ENCODE measurements around the gene SASH3. TPM values are rescaled to one million over a fixed set of nuclear protein-coding genes. Genes with fewer than 3 reads are reported as not detected.
"Not testable (repeated sequence)": the region's sequence is repeated elsewhere in the genome, so short reads cannot be mapped to it uniquely, and the experiment has no call there.

Gene SASH3
- total RNA-seq, 1 experiment from 2014 or later = not detected

DNA sequence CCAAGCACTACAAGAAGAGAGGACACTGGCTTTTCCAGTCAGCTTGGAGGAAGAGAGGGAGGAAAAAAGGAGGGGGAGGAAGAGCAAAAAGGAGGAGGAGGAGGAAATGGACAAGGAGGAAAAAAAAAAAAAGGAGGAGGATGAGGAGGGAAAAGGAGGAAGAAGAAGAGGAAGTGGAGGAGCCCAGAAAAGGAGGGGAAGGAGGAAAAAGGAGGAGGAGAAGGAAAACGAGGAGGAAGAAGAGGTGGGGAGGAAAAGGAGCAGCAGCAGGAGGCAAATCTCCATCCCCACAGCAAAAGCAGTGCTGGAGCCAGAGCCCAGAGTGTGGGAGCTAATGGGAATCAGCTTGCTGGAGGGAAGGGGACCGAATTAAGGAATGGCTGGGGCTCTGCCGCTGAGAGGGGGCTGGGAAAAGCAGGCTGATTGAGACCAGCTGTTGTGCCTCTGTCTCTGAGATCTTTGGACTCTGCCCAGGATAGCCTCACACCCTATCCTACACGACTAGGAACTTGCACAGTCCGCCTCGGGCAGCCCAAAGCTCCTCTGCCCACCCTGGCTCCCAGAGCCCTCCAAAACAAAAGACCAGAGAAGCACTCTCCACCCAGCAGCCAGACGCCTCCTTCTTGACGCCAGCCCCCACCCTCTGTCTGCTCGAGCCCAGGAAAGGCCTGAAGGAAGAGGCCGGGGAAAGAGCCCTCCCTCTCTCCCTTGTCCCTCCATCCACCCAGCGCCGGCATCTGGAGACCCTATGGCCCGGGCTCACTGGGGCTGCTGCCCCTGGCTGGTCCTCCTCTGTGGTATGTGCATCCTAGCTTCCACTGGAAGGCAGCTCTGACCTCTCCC is 41.1 kb upstream of the SASH3 start, which contains the start of gene XPNPEP2:
Gene XPNPEP2 (plus strand): TSS at position 514 of the 843 bp plus-strand sequence. CDS start 235 bp downstream, at position 749.
- POLR2A ChIA-PET (ENCODE audit: low non-redundant PET) = no interaction called here
- DNase-seq (ENCODE audit: low spot score) = peak; percentile 19
- no peak within 1 kb of the TSS for H3K4me3 ChIP-seq (ENCODE audit: low read depth, low read length, poor library complexity, severe bottlenecking)

DNA sequence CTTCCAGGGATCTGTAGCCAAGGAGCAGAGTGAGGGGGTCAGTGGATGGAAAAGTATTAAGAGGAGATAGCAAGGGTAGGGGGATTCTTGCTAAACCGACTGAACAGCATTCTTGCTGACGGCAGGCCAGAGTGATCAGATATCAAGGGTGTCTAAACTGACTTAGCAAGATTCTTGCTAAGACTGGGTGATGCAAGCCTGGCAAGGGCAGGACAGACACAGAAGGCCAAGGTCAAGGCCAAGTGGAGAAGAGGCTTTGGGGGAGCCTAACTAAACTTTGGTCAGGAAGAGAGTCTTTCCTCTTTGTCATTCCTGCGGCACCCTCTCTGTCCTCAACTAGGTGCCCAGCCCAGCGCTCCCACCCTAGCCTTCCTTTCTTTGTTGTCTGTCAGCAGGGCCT is 40.2 kb upstream of the SASH3 start:
- no peak overlapping the region for H3K4me3 ChIP-seq (ENCODE audit: low read depth, low read length, poor library complexity, severe bottlenecking)
- intact Hi-C loops (cut with micrococcal nuclease; ENCODE audit: unreplicated experiment) = no loop called here
- no peaks in the 10 kb centered on the region for H3K27me3 ChIP-seq (replicated peaks; ENCODE audit: insufficient read depth, low read depth, low read length, poor library complexity)
- POLR2A ChIA-PET (ENCODE audit: low non-redundant PET) = no interaction called here
- H3K27ac ChIP-seq (ENCODE audit: low read depth, low read length, poor library complexity, severe bottlenecking) = no peak overlapping the region
- no peaks in the 10 kb centered on the region for H3K9me3 ChIP-seq (ENCODE audit: low read depth, low read length, poor library complexity, severe bottlenecking)
- CTCF ChIA-PET = no interaction called here
- DNase-seq (ENCODE audit: low spot score) = no peak
- no peaks in the 10 kb centered on the region for H3K36me3 ChIP-seq (ENCODE audit: insufficient read depth, low read length, poor library complexity, severe bottlenecking)
- no peak for TF ChIP-seq EZH2 (IDR thresholded peaks at IDR 0.05; ENCODE audit: borderline replicate concordance, low read depth, low read length, poor library complexity, severe bottlenecking)
- TF ChIP-seq, protein P1, sequence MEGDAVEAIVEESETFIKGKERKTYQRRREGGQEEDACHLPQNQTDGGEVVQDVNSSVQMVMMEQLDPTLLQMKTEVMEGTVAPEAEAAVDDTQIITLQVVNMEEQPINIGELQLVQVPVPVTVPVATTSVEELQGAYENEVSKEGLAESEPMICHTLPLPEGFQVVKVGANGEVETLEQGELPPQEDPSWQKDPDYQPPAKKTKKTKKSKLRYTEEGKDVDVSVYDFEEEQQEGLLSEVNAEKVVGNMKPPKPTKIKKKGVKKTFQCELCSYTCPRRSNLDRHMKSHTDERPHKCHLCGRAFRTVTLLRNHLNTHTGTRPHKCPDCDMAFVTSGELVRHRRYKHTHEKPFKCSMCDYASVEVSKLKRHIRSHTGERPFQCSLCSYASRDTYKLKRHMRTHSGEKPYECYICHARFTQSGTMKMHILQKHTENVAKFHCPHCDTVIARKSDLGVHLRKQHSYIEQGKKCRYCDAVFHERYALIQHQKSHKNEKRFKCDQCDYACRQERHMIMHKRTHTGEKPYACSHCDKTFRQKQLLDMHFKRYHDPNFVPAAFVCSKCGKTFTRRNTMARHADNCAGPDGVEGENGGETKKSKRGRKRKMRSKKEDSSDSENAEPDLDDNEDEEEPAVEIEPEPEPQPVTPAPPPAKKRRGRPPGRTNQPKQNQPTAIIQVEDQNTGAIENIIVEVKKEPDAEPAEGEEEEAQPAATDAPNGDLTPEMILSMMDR (conservative IDR thresholded peaks at IDR 0.05; ENCODE audit: low read depth, low read length) = no peak
- H3K4me1 ChIP-seq (ENCODE audit: insufficient read depth, low read length, poor library complexity, severe bottlenecking) = no peaks in the 10 kb centered on the region
- BruUV-seq (replicated peaks) = no TSS peak

More for the DNA sequence above, 41.1 kb upstream of the SASH3 start, which contains the start of gene XPNPEP2:
- intact Hi-C loops (cut with micrococcal nuclease; ENCODE audit: unreplicated experiment) = no loop called here
- H3K27ac ChIP-seq (ENCODE audit: low read depth, low read length, poor library complexity, severe bottlenecking) = no peak within 1 kb of the TSS
- TF ChIP-seq, protein P1 (conservative IDR thresholded peaks at IDR 0.05; ENCODE audit: low read depth, low read length) = no peak
- TF ChIP-seq EZH2 (IDR thresholded peaks at IDR 0.05; ENCODE audit: borderline replicate concordance, low read depth, low read length, poor library complexity, severe bottlenecking) = no peak
- no peaks in the 10 kb centered on the region for H3K27me3 ChIP-seq (replicated peaks; ENCODE audit: insufficient read depth, low read depth, low read length, poor library complexity)
- H3K36me3 ChIP-seq (ENCODE audit: insufficient read depth, low read length, poor library complexity, severe bottlenecking) = no peaks in the 10 kb centered on the region
- no peaks in the 10 kb centered on the region for H3K4me1 ChIP-seq (ENCODE audit: insufficient read depth, low read length, poor library complexity, severe bottlenecking)
- CTCF ChIA-PET = no interaction called here
- no peaks in the 10 kb centered on the region for H3K9me3 ChIP-seq (ENCODE audit: low read depth, low read length, poor library complexity, severe bottlenecking)
- BruUV-seq (replicated peaks) = no TSS peak

DNA sequence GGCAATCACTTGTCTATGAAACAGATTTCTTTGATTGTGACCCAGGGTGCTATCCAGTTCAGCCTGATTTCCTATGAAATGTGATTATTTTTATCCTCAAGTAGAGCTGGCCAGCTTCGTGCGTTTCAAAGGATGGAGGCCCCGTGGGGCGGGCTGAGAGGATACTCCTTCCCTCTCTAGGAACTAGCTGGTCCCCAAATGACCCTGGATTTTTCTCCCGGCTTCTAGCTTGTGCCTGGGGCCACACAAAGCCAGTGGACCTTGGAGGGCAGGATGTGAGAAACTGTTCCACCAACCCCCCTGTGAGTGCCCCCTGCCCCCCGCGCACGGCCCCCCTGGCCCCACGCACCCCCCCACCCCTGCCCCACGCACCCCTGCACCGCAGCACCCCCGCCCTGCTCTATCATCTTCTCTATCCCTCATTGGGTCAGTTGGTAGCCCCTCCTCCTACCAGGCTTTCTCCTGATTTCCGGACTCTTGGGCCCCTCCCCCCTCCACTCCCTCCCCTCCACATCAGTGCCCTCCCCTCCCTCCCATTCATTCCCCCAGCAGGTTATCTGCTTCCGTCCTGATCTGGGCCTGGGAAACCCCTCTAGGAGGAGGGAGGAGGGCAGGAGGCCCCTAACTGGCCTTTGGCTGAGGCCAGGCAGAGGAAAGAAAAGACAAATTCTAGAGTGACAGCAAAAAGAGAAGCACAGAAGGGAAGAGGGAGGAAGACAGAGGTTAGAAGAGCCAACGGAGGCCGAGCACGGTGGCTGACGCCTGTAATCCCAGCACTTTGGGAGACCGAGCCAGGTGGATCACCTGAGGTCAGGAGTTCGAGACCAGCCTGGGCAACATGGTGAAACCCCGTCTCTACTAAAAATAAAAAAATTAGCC is 37.6 kb upstream of the SASH3 start:
- Histone ChIP-seq H3K9me3 (ENCODE audit: low read depth, low read length, poor library complexity, severe bottlenecking) (no peaks in the 10 kb centered on the region), H3K4me1 (ENCODE audit: insufficient read depth, low read length, poor library complexity, severe bottlenecking) (no peaks in the 10 kb centered on the region), H3K27me3 (replicated peaks; ENCODE audit: insufficient read depth, low read depth, low read length, poor library complexity) (no peaks in the 10 kb centered on the region), H3K27ac (ENCODE audit: low read depth, low read length, poor library complexity, severe bottlenecking) (no peak overlapping the region), H3K36me3 (ENCODE audit: insufficient read depth, low read length, poor library complexity, severe bottlenecking) (no peaks in the 10 kb centered on the region), H3K4me3 (ENCODE audit: low read depth, low read length, poor library complexity, severe bottlenecking) (no peak overlapping the region)
- CTCF ChIA-PET = no interaction called here
- intact Hi-C loops (cut with micrococcal nuclease; ENCODE audit: unreplicated experiment) = no loop called here
- DNase-seq (ENCODE audit: low spot score) = no peak
- POLR2A ChIA-PET (ENCODE audit: low non-redundant PET) = no interaction called here
- no TSS peak for BruUV-seq (replicated peaks)
- TF ChIP-seq, protein P1 (conservative IDR thresholded peaks at IDR 0.05; ENCODE audit: low read depth, low read length) = no peak
- no peak for TF ChIP-seq EZH2 (IDR thresholded peaks at IDR 0.05; ENCODE audit: borderline replicate concordance, low read depth, low read length, poor library complexity, severe bottlenecking)

DNA sequence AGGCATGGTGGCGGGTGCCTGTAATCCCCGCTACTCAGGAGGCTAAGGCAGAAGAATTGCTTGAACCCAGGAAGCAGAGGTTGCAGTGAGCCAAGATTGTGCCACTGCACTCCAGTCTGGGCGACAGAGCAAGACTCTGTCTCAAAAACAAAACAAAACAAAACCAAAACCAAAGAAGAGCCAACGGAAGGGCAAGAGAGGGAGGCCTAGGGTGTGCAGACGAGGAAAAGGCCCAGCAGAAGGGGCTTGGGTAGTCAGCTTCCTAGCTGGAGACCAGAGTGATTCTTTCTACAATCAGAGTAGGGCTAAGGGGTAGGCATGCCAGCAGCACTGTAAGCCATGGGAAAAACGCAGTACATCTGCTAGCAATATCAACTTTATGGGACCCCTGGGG is 37.0 kb upstream of the SASH3 start:
- H3K4me1 ChIP-seq (ENCODE audit: insufficient read depth, low read length, poor library complexity, severe bottlenecking); BruUV-seq (replicated peaks); POLR2A ChIA-PET (ENCODE audit: low non-redundant PET); intact Hi-C loops (cut with micrococcal nuclease; ENCODE audit: unreplicated experiment); H3K4me3 ChIP-seq (ENCODE audit: low read depth, low read length, poor library complexity, severe bottlenecking); H3K27me3 ChIP-seq (replicated peaks; ENCODE audit: insufficient read depth, low read depth, low read length, poor library complexity); DNase-seq (ENCODE audit: low spot score); H3K9me3 ChIP-seq (ENCODE audit: low read depth, low read length, poor library complexity, severe bottlenecking); CTCF ChIA-PET; H3K36me3 ChIP-seq (ENCODE audit: insufficient read depth, low read length, poor library complexity, severe bottlenecking); H3K27ac ChIP-seq (ENCODE audit: low read depth, low read length, poor library complexity, severe bottlenecking): not testable (repeated sequence)
